SK-N-SH (cell line): ENCODE results near the gene PRICKLE2.

ENCODE experiments used
- EP300 ChIP-seq, 2 experiments: IDR thresholded peaks; 2 replicates each; pipeline versions ENCODE4 v1.4.0 to v1.6.1; 2012; ENCODE audit warnings: borderline replicate concordance in 1 of 2, low read depth in 1 of 2, low read length in 1 of 2
- EZH2phosphoT487 ChIP-seq: fragments of 200-600 bp; sonication (generic); IDR thresholded peaks from 2 replicates; pipeline ENCODE4 v1.6.1; 2017; ENCODE audit warnings: low read depth, mixed run types, mild to moderate bottlenecking, antibody characterized with exemption, moderate library complexity, borderline replicate concordance
- NFIC ChIP-seq: IDR thresholded peaks from 2 replicates; pipeline ENCODE4 v1.4.0; 2012; ENCODE audit warnings: borderline replicate concordance
- POLR2AphosphoS5 ChIP-seq: IDR thresholded peaks from 2 replicates; pipeline ENCODE4 v1.6.1; 2012; ENCODE audit warnings: low read depth, low read length
- YY1 ChIP-seq: IDR thresholded peaks from 2 replicates; pipeline ENCODE4 v1.4.0; 2012; ENCODE audit warnings: low read depth, mild to moderate bottlenecking
- TF ChIP-seq, protein P1 (sequence below): IDR thresholded peaks from 2 replicates; pipeline ENCODE4 v1.4.0; 2012; ENCODE audit warnings: low read depth, borderline replicate concordance

DNA sequence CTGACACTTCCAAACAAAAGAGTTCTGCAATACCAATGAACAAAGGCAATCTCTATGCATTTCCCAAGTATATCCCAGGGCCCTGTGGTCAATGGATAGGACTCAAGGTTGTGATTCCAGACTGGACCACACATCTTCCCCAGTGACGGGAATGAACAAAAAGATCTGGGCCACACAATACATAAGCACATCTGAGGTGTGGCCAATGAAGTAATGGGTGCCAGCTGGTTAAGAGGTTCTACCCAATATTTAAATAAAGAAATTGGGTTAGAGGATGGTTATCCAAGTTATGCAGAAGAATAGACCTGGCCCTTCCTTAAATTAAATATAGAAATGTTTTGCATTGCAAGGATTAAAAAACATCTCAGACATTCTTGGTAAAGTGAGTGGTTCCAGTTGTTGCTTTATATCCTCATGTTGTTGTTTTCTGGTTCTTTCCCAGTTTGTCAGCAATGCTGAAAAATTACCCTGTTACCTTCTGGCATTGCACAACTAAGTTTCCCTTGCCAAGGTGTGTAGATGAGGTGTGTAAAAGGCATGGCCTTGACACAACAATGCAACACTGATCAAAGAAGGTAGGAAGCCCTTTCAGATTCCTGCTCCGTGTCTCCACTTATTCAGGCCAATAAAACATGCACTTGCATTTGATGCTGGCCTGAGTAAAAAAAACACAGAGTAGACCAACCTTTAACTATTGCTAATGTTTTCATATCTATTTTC is 86.5 kb downstream of the PRICKLE2 start:
- TF ChIP-seq EP300 (IDR thresholded peaks at IDR 0.05; ENCODE audit: borderline replicate concordance in 1 of 2, low read depth in 1 of 2, low read length in 1 of 2) (no peak), YY1 (no peak), NFIC (no peak), EZH2phosphoT487 (no peak), POLR2AphosphoS5 (no peak)
- TF ChIP-seq, protein P1, sequence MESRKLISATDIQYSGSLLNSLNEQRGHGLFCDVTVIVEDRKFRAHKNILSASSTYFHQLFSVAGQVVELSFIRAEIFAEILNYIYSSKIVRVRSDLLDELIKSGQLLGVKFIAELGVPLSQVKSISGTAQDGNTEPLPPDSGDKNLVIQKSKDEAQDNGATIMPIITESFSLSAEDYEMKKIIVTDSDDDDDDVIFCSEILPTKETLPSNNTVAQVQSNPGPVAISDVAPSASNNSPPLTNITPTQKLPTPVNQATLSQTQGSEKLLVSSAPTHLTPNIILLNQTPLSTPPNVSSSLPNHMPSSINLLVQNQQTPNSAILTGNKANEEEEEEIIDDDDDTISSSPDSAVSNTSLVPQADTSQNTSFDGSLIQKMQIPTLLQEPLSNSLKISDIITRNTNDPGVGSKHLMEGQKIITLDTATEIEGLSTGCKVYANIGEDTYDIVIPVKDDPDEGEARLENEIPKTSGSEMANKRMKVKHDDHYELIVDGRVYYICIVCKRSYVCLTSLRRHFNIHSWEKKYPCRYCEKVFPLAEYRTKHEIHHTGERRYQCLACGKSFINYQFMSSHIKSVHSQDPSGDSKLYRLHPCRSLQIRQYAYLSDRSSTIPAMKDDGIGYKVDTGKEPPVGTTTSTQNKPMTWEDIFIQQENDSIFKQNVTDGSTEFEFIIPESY = no peak
